Activated T-helper 1 cell treated with anti-CD3 and anti-CD28 coated beads, Interleukin-12 subunit alpha, Interleukin-12 subunit beta, Interleukin-2, Interleukin-4 antibody, amounts not matched to agents 30 ng/mL and 10 ng/mL and 1 ng/mL, durations not matched to agents 14 hours and 24 hours and 36 hours (primary cell): Measurements from ENCODE around the gene TCF7L2. TPM values are rescaled to one million over a fixed set of nuclear protein-coding genes. Genes with fewer than 3 reads are reported as not detected.

Source experiments
- DNase-seq: peaks from one replicate; pipeline ENCODE4 v3.0.0; 2021; ENCODE audit warnings: low spot score
- H3K27ac Mint-ChIP-seq: one replicate; pipeline ENCODE4 v1.8.0; 2021; ENCODE audit warnings: mild to moderate bottlenecking, mixed read lengths
- H3K27me3 Mint-ChIP-seq: one replicate; pipeline ENCODE4 v1.8.0; 2022; ENCODE audit warnings: mild to moderate bottlenecking, moderate library complexity, mixed read lengths; ENCODE audit not compliant: insufficient read depth
- H3K36me3 Mint-ChIP-seq: one replicate; pipeline ENCODE4 v1.8.0; 2021; ENCODE audit warnings: low read depth, mixed read lengths
- H3K4me1 Mint-ChIP-seq: one replicate; pipeline ENCODE4 v1.8.0; 2021; ENCODE audit warnings: low read depth, mixed read lengths
- H3K4me3 Mint-ChIP-seq: one replicate; pipeline ENCODE4 v1.8.0; 2021; ENCODE audit warnings: mild to moderate bottlenecking, moderate library complexity, mixed read lengths
- H3K9me3 Mint-ChIP-seq: one replicate; pipeline ENCODE4 v1.8.0; 2021; ENCODE audit warnings: mixed read lengths
- intact Hi-C: fragments of 100-400 bp; cut with micrococcal nuclease; formaldehyde crosslinking; loops from one replicate; pipeline ENCODE4 v1.15.1; 2024
- total RNA-seq: library from RNA; stranded (reverse); gene quantifications from 2 replicates; pipeline ENCODE4 v1.2.3, GENCODE V29; 2022

Gene TCF7L2
- total RNA-seq, 1 donor from 2014 or later = 0.36 TPM

DNA sequence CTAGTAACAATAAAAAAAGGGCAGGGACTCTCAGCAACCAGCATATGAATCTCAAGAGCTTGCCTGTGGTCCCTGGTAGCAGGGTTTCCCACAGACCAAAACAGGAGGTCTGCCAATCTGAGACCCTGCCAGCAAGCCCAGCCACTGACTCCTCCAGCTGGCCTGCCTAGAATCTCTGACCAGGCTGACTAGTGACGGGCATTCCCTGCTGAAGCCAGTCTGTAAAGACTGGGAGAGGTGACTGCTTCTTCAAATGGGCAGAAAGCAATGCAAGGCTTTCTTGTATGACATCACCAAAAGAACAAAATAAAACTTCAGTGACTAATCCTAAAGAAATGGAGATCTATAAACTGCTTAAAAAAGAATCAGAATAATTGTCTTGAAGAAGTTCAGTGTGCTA, 249.4 kb downstream of the TCF7L2 start:
- H3K36me3 Mint-ChIP-seq = no peaks in the 10 kb centered on the region
- no peak overlapping the region for H3K27ac Mint-ChIP-seq

GRCh38 chr10:113202011-113202410, 252.0 kb downstream of the TCF7L2 start:
- Mint-ChIP-seq H3K27ac (no peak overlapping the region), H3K4me1 (no peaks in the 10 kb centered on the region), H3K27me3 (peaks cover 4% of the 10 kb centered on the region), H3K9me3 (no peaks in the 10 kb centered on the region), H3K4me3 (no peak overlapping the region), H3K36me3 (no peaks in the 10 kb centered on the region)
- DNase-seq = no peak
- intact Hi-C loops = no loop called here

More for the DNA sequence above, 249.4 kb downstream of the TCF7L2 start:
- DNase-seq = no peak
- Mint-ChIP-seq H3K27me3 (peaks cover 2% of the 10 kb centered on the region), H3K9me3 (no peaks in the 10 kb centered on the region), H3K4me1 (no peaks in the 10 kb centered on the region), H3K4me3 (no peak overlapping the region)
- intact Hi-C loops = no loop called here

DNA sequence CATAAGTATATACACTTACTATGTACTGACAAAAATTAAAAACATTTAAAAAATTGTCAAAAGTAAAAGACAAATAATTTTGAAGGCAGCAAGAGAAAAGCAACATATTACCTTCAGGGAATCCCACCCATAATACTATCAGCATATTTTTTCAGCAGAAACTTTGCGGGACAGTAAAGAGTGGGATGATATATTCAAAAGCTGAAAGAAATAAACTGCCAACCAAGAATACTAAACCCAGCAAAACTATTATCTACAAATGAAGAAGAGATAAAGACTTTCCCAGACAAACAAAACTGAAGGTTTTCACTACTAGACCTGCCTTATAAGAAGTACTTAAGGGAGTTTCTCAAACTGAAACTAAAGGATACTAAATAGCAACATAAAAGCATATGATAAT, 257.9 kb downstream of the TCF7L2 start:
- H3K4me3 Mint-ChIP-seq = no peak overlapping the region

GRCh38 chr10:113213035-113213434, 263.0 kb downstream of the TCF7L2 start:
- intact Hi-C loops = no loop called here
- Mint-ChIP-seq H3K27me3 (no peaks in the 10 kb centered on the region), H3K4me3 (no peak overlapping the region), H3K27ac (no peak overlapping the region), H3K36me3 (no peaks in the 10 kb centered on the region), H3K9me3 (peaks cover 7% of the 10 kb centered on the region), H3K4me1 (no peaks in the 10 kb centered on the region)
- no peak for DNase-seq

More for the DNA sequence above, 257.9 kb downstream of the TCF7L2 start:
- H3K27ac Mint-ChIP-seq = no peak overlapping the region
- H3K27me3 Mint-ChIP-seq = peaks cover 2% of the 10 kb centered on the region
- no peaks in the 10 kb centered on the region for H3K36me3 Mint-ChIP-seq
- peaks cover 8% of the 10 kb centered on the region for H3K9me3 Mint-ChIP-seq
- no peak for DNase-seq
- no peaks in the 10 kb centered on the region for H3K4me1 Mint-ChIP-seq
- intact Hi-C loops = no loop called here

- no peak overlapping the region for H3K4me3 Mint-ChIP-seq
- H3K27me3 Mint-ChIP-seq = no peaks in the 10 kb centered on the region
- no peaks in the 10 kb centered on the region for H3K36me3 Mint-ChIP-seq
- intact Hi-C loops = no loop called here
- no peaks in the 10 kb centered on the region for H3K4me1 Mint-ChIP-seq
- H3K27ac Mint-ChIP-seq = no peak overlapping the region
- no peak for DNase-seq
- H3K9me3 Mint-ChIP-seq = no peaks in the 10 kb centered on the region
These were observed 264.3 kb downstream of the TCF7L2 start for GRCh38 chr10:113214331-113214730.

GRCh38 chr10:113216102-113216501, 266.1 kb downstream of the TCF7L2 start:
- H3K4me3 Mint-ChIP-seq = no peak overlapping the region
- no peak overlapping the region for H3K27ac Mint-ChIP-seq
- intact Hi-C loops = no loop called here
- DNase-seq = no peak
- no peaks in the 10 kb centered on the region for H3K27me3 Mint-ChIP-seq
- no peaks in the 10 kb centered on the region for H3K9me3 Mint-ChIP-seq
- no peaks in the 10 kb centered on the region for H3K4me1 Mint-ChIP-seq
- H3K36me3 Mint-ChIP-seq = no peaks in the 10 kb centered on the region
